HG02840 (cell line): ENCODE data around the gene CTIF.

Source experiments
- ATAC-seq: cut with Tn5 transposase; IDR thresholded peaks from one replicate; pipeline ENCODE4 v1.9.1; 2021; ENCODE audit warnings: mild to moderate bottlenecking, moderate library complexity, moderate number of reproducible peaks; ENCODE audit not compliant: unreplicated experiment, low FRiP score

CTIF gene

GRCh38 chr18:48721312-48721711, 182.5 kb downstream of the CTIF start:
- ATAC-seq = no peak

GRCh38 chr18:48723016-48723415, 184.2 kb downstream of the CTIF start:
- ATAC-seq = no peak

GRCh38 chr18:48723837-48724236, 185.0 kb downstream of the CTIF start:
- ATAC-seq = no peak

GRCh38 chr18:48724442-48724841, 185.6 kb downstream of the CTIF start:
- no peak for ATAC-seq

- no peak for ATAC-seq
These were observed 186.1 kb downstream of the CTIF start for GRCh38 chr18:48724939-48725338.

GRCh38 chr18:48725562-48725961, 186.7 kb downstream of the CTIF start:
- ATAC-seq = no peak

GRCh38 chr18:48727681-48728080, 188.8 kb downstream of the CTIF start:
- ATAC-seq = no peak

- ATAC-seq = no peak
These were observed 189.5 kb downstream of the CTIF start for GRCh38 chr18:48728204-48728833.

- no peak for ATAC-seq
These were observed 190.6 kb downstream of the CTIF start for GRCh38 chr18:48729404-48729803.

GRCh38 chr18:48730010-48730409, 191.2 kb downstream of the CTIF start:
- ATAC-seq = no peak

- ATAC-seq = no peak
These were observed 194.1 kb downstream of the CTIF start for GRCh38 chr18:48732767-48733424.

GRCh38 chr18:48733643-48734253, 194.9 kb downstream of the CTIF start:
- no peak for ATAC-seq

- ATAC-seq = no peak
These were observed 195.6 kb downstream of the CTIF start for GRCh38 chr18:48734460-48734859.

GRCh38 chr18:48735080-48735676, 196.3 kb downstream of the CTIF start:
- no peak for ATAC-seq

- no peak for ATAC-seq
These were observed 196.9 kb downstream of the CTIF start for GRCh38 chr18:48735681-48736255.

- ATAC-seq = no peak
These were observed 197.8 kb downstream of the CTIF start for GRCh38 chr18:48736321-48737260.

GRCh38 chr18:48739266-48740067, 200.6 kb downstream of the CTIF start:
- no peak for ATAC-seq

GRCh38 chr18:48740068-48740440, 201.2 kb downstream of the CTIF start:
- ATAC-seq = no peak

GRCh38 chr18:48740851-48741485, 202.1 kb downstream of the CTIF start:
- no peak for ATAC-seq
